HG02973 (cell line): ENCODE data around the gene COL4A5.

Source experiments
- ATAC-seq: cut with Tn5 transposase; IDR thresholded peaks from one replicate; pipeline ENCODE4 v1.9.1; 2021; ENCODE audit warnings: moderate library complexity; ENCODE audit not compliant: unreplicated experiment

COL4A5 gene

DNA sequence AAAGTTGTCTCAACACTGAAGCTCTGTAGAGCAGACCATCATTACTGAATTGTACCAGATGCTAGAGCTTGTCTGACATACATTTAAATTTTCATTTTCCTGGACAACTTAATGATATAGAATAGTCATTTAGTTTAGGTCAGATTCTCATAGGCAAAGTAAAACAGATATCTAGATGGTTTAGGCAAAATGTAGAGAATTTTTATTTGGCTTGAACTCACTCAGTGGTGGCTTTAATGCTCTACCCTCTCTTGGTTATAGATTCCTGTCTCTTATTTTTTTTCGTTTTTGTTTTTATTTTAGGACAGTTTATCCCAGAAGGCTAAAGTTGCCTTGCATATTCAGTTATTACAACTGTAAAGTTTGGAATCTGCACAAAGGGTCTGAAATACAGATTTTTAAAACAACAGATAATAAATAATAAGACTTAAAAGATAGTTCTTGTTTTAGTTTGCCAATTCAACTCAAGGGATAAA, 300.7 kb downstream of the COL4A5 start:
- no peak for ATAC-seq
